NCI-H1694 treated with DMSO at 0.1 percent for 48 hours (cell line): ENCODE results near the gene C11orf16.
"Not testable (repeated sequence)": the region's sequence is repeated elsewhere in the genome, so short reads cannot be mapped to it uniquely, and the experiment has no call there.

ENCODE experiments used
- DNase-seq: peaks from one replicate; lab custom pipeline; 2025; lab: John Stamatoyannopoulos, UW

The C11orf16 gene

GRCh38 chr11:8937159-8937558 is 4.4 kb upstream of the C11orf16 start:
- no peak for DNase-seq

- DNase-seq, result not testable (repeated sequence)
Observed at GRCh38 chr11:8935789-8936188, 3.0 kb upstream of the C11orf16 start.

- no peak for DNase-seq
Observed at GRCh38 chr11:8934742-8935488, 2.2 kb upstream of the C11orf16 start.

GRCh38 chr11:8933931-8934330 is 1.2 kb upstream of the C11orf16 start:
- DNase-seq, result no peak

GRCh38 chr11:8930456-8931175 is 2.1 kb downstream of the C11orf16 start:
- DNase-seq, result no peak

- no peak for DNase-seq
Observed at GRCh38 chr11:8928981-8929615, 3.6 kb downstream of the C11orf16 start.

- no peak for DNase-seq
Observed at GRCh38 chr11:8928205-8928604, 4.5 kb downstream of the C11orf16 start.

GRCh38 chr11:8927233-8927632 is 5.5 kb downstream of the C11orf16 start:
- no peak for DNase-seq

- DNase-seq, result no peak
Observed at GRCh38 chr11:8926236-8926635, 6.5 kb downstream of the C11orf16 start.

- no peak for DNase-seq
Observed at GRCh38 chr11:8925711-8926110, 7.0 kb downstream of the C11orf16 start.

GRCh38 chr11:8922691-8923090 is 10.1 kb downstream of the C11orf16 start:
- no peak for DNase-seq

GRCh38 chr11:8917157-8917825 is 15.5 kb downstream of the C11orf16 start:
- DNase-seq, result no peak

GRCh38 chr11:8914661-8915018 is 18.1 kb downstream of the C11orf16 start:
- no peak for DNase-seq

GRCh38 chr11:8913961-8914660 is 18.6 kb downstream of the C11orf16 start:
- DNase-seq, result peak; percentile 16

- DNase-seq, result peak; percentile 92
Observed at GRCh38 chr11:8911029-8911823, 21.5 kb downstream of the C11orf16 start, which contains the start of gene AKIP1. Gene AKIP1 (plus strand): TSS chr11:8911189. CDS start chr11:8911450, 261 bp downstream.

- no peak for DNase-seq
Observed at GRCh38 chr11:8910649-8911026, 22.1 kb downstream of the C11orf16 start.

- DNase-seq, result no peak
Observed at GRCh38 chr11:8908099-8908498, 24.6 kb downstream of the C11orf16 start.

GRCh38 chr11:8907116-8907515 is 25.6 kb downstream of the C11orf16 start:
- DNase-seq, result no peak

- no peak for DNase-seq
Observed at GRCh38 chr11:8905528-8906165, 27.1 kb downstream of the C11orf16 start.

- DNase-seq, result no peak
Observed at GRCh38 chr11:8899119-8899753, 33.5 kb downstream of the C11orf16 start.
